Transverse colon (tissue), 4 donors: ENCODE results near the gene ZKSCAN1. TPM values are rescaled to one million over a fixed set of nuclear protein-coding genes. Genes with fewer than 3 reads are reported as not detected.
A peak's percentile ranks its signal among the peaks of the same experiment; 100 is the strongest.

Experiments
- DNase-seq: peaks from one replicate; pipeline ENCODE4 v3.0.0-alpha.2; 2019
- H3K27ac ChIP-seq, 4 donors: fragments of 200-600 bp; sonication (generic); 2 replicates each; pipeline ENCODE4 v1.5.1; 2016 to 2018; ENCODE audit warnings: inconsistent platforms in 4 of 4
- H3K27me3 ChIP-seq: fragments of 200-600 bp; sonication (generic); 2 replicates; pipeline ENCODE4 v1.5.1; 2017; ENCODE audit warnings: inconsistent platforms
- H3K36me3 ChIP-seq, 4 donors: fragments of 200-600 bp; sonication (generic); 2 replicates each; pipeline ENCODE4 v1.5.1; 2017 to 2019; ENCODE audit warnings: inconsistent platforms in 4 of 4
- H3K4me1 ChIP-seq, 4 donors: fragments of 200-600 bp; sonication (generic); 2 replicates each; pipeline ENCODE4 v1.5.1; 2017 to 2020; ENCODE audit warnings: inconsistent platforms in 4 of 4
- H3K4me3 ChIP-seq, 4 donors: fragments of 200-600 bp; sonication (generic); 1 replicate in 1 of 4; 2 replicates in 3 of 4; pipeline versions ENCODE4 v1.5.1 to v1.6.1; 2017 to 2019; ENCODE audit warnings: inconsistent platforms in 4 of 4
- H3K9me3 ChIP-seq, 2 donors: fragments of 200-600 bp; sonication (generic); 2 replicates each; pipeline ENCODE4 v1.5.1; 2017 to 2019; ENCODE audit warnings: inconsistent platforms in 2 of 2
- CTCF ChIP-seq, 5 experiments: fragments of 200-600 bp in 3 of 5; fragments of 450-650 bp in 2 of 5; sonication (generic) in 3 of 5; IDR thresholded peaks; 1 replicate in 2 of 5; 2 replicates in 3 of 5; pipeline ENCODE4 v1.5.1; 2016 to 2017; ENCODE audit warnings: antibody characterized with exemption in 5 of 5, inconsistent platforms in 3 of 5, mild to moderate bottlenecking in 2 of 5, moderate library complexity in 1 of 5
- EP300 ChIP-seq: sonication (generic); formaldehyde crosslinking; IDR thresholded peaks from one replicate; pipeline ENCODE4 v1.6.1; 2017; ENCODE audit warnings: antibody characterized with exemption, low read depth
- POLR2A ChIP-seq: fragments of 450-650 bp; IDR thresholded peaks from one replicate; pipeline ENCODE4 v1.6.1; 2016; ENCODE audit warnings: antibody characterized with exemption, mild to moderate bottlenecking, moderate library complexity
- POLR2AphosphoS5 ChIP-seq, 3 donors: sonication (generic); formaldehyde crosslinking; IDR thresholded peaks; one replicate each; pipeline ENCODE4 v1.6.1; 2016; ENCODE audit warnings: antibody characterized with exemption in 3 of 3
- WGBS, 2 donors: methylation state at CpG; one replicate each; pipeline ENCODE4 v1.1.5; 2018; ENCODE audit warnings: low coverage in 1 of 2; 5-methylcytosine and 5-hydroxymethylcytosine counted together
- in situ Hi-C, 4 donors: fragments of 200-750 bp; cut with MboI; loops; one replicate each; pipeline versions ENCODE4 v1.15.0 to v1.15.1; 2017; ENCODE audit warnings: low sequenced_read_pairs in 3 of 4, low pct_ligation_motif_present in 1 of 4, low pct_unique_long_range_greater_than_20kb in 1 of 4
- intact Hi-C: fragments of 100-400 bp; cut with DNase I; formaldehyde crosslinking; loops from one replicate; pipeline ENCODE4 v1.15.1; 2023; ENCODE audit warnings: low total_unique reads
- total RNA-seq, 4 donors: library from RNA; depleted of rRNA; stranded (reverse); fragments of >200 nt; gene quantifications; one replicate each; pipeline ENCODE4 v1.1.0, GENCODE V29; 2016

ZKSCAN1 gene
- total RNA-seq, 4 donors from 2014 or later, result 63.1 to 97.5 (median 84.5) TPM

- H3K36me3 ChIP-seq, result peaks cover 0 to 35% (median 15%) of the 10 kb centered on the region in 4 donors
- peak; percentile 78 for DNase-seq
- intact Hi-C loops (no loop called here), in situ Hi-C loops (loop anchor here in 1 of 4 donors (10.0 kb wide), 1 partner anchor 84 kb away; no protein-coding TSS in a partner anchor)
- no peaks in the 10 kb centered on the region for H3K9me3 ChIP-seq
- no peaks in the 10 kb centered on the region for H3K27me3 ChIP-seq
- peak overlapping the region; percentile 94 to 97 (median 96) for H3K27ac ChIP-seq
- no peak for TF ChIP-seq CTCF (IDR thresholded peaks at IDR 0.05)
- no peak for TF ChIP-seq EP300
- TF ChIP-seq POLR2A, result peak; percentile 47
- TF ChIP-seq POLR2AphosphoS5 (IDR thresholded peaks at IDR 0.05), result peak; percentile 18 to 81 (median 65)
- peak overlapping the region in 1 of 4 donors; percentile 93 for H3K4me3 ChIP-seq
- 40 to 50% methylated on average over 4 to 7 of the region's 7 CpGs for WGBS, 2 donors
- H3K4me1 ChIP-seq, result peaks cover 19 to 55% (median 53%) of the 10 kb centered on the region in 4 donors
Observed at GRCh38 chr7:100079024-100079560, 63.7 kb downstream of the ZKSCAN1 start.

GRCh38 chr7:100080907-100081534, 65.6 kb downstream of the ZKSCAN1 start:
- peaks cover 19 to 55% (median 53%) of the 10 kb centered on the region in 4 donors for H3K4me1 ChIP-seq
- intact Hi-C loops, result no loop called here
- DNase-seq, result no peak

GRCh38 chr7:100081535-100082102, 66.2 kb downstream of the ZKSCAN1 start, which contains the start of gene ZNF3:
Gene ZNF3 (minus strand): TSS chr7:100081723. CDS start chr7:100077357, 4,366 bp downstream.
- H3K9me3 ChIP-seq, result no peaks in the 10 kb centered on the region
- H3K36me3 ChIP-seq, result peaks cover 0 to 9% (median 2%) of the 10 kb centered on the region in 4 donors
- DNase-seq, result peak; percentile 98
- H3K4me1 ChIP-seq, result peaks cover 19 to 54% (median 53%) of the 10 kb centered on the region in 4 donors
- H3K4me3 ChIP-seq, result peak within 1 kb of the TSS; percentile 93 to 99 (median 95)
- WGBS, 2 donors, result 0% methylated on average over 53 of the region's 55 CpGs; no CpG with 5 or more reads in 1 of the 2 donors
- peak within 1 kb of the TSS; percentile 94 to 97 (median 96) for H3K27ac ChIP-seq
- H3K27me3 ChIP-seq, result no peaks in the 10 kb centered on the region
- in situ Hi-C loops, result no loop called here
- intact Hi-C loops, result no loop called here
- TF ChIP-seq POLR2AphosphoS5 (IDR thresholded peaks at IDR 0.05) (peak; percentile 69 to 91 (median 88)), CTCF (IDR thresholded peaks at IDR 0.05) (peak; percentile 87 to 98 (median 95)), POLR2A (peak; percentile 87), EP300 (no peak)

More at GRCh38 chr7:100080907-100081534, 65.6 kb downstream of the ZKSCAN1 start:
- Histone ChIP-seq H3K27ac (peak overlapping the region; percentile 94 to 97 (median 96)), H3K4me3 (peak overlapping the region; percentile 93 to 99 (median 95)), H3K27me3 (no peaks in the 10 kb centered on the region), H3K36me3 (peaks cover 0 to 15% (median 5%) of the 10 kb centered on the region in 4 donors), H3K9me3 (no peaks in the 10 kb centered on the region)
- in situ Hi-C loops, result no loop called here
- 1 to 8% methylated on average over 3 to 34 of the region's 34 CpGs for WGBS, 2 donors
- no peak for TF ChIP-seq EP300
- TF ChIP-seq POLR2AphosphoS5 (IDR thresholded peaks at IDR 0.05), result no peak
- no peak for TF ChIP-seq CTCF (IDR thresholded peaks at IDR 0.05)

GRCh38 chr7:100082978-100083377, 67.6 kb downstream of the ZKSCAN1 start:
- Histone ChIP-seq H3K4me3 (no peak overlapping the region), H3K4me1 (peaks cover 23 to 47% (median 45%) of the 10 kb centered on the region in 4 donors), H3K36me3 (no peaks in the 10 kb centered on the region), H3K27me3 (no peaks in the 10 kb centered on the region), H3K27ac (peak overlapping the region; percentile 94 to 97 (median 96)), H3K9me3 (no peaks in the 10 kb centered on the region)
- DNase-seq, result no peak
- intact Hi-C loops, result no loop called here
- in situ Hi-C loops, result no loop called here
- 72% methylated on average over 4 of the region's 4 CpGs; no CpG with 5 or more reads in 1 of the 2 donors for WGBS, 2 donors
- TF ChIP-seq EP300 (no peak), POLR2AphosphoS5 (IDR thresholded peaks at IDR 0.05) (no peak), CTCF (IDR thresholded peaks at IDR 0.05) (no peak), POLR2A (no peak)
